Measurements from ENCODE around the gene MGLL. TPM values are rescaled to one million over a fixed set of nuclear protein-coding genes. Genes with fewer than 3 reads are reported as not detected.

MGLL gene
- total and polyA plus RNA-seq, 2 donors (not counting 1 experiment from before 2014, with no cell fraction given) = 1.7 to 6.9 TPM

DNA sequence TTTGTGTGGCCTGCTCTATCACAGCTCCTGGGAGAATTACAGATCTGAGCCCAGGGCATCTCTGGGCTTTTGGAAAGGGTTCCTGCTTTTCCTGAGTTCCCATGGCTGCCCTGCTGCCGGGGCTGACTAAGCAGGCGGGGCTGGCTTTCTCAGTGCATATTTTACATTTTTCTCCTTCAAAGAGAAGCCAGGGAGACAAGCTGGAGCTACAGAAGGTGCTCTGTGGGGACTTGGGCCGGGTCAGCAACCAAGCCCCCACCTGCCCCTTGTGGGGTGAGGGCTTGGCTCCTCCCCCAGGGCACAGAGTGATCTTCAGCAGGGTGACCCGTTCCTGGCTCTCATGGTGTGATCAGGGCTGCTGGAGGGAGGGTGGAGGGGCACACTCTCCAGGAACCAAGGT is 132.2 kb downstream of the MGLL start:
- H3K27me3 Mint-ChIP-seq = no peaks in the 10 kb centered on the region
- H3K4me3 ChIP-seq (ENCODE audit: control extremely low read depth in 1 of 5, extremely low read depth in 1 of 5, insufficient read depth in 1 of 5, low read depth in 2 of 5, low read length in 4 of 5) = no peak overlapping the region
- H3K27me3 ChIP-seq (replicated peaks in 1 of 4; ENCODE audit: control extremely low read depth in 1 of 4, control insufficient read depth in 3 of 4, insufficient read depth in 4 of 4, low read length in 3 of 4) = peaks cover 0 to 6% (median 1%) of the 10 kb centered on the region in 4 experiments
- no peaks in the 10 kb centered on the region for H3K9me3 Mint-ChIP-seq (ENCODE audit: insufficient read depth)
- peaks cover 22% of the 10 kb centered on the region for H3K4me1 Mint-ChIP-seq
- H4K20me1 ChIP-seq (ENCODE audit: control insufficient read depth, insufficient read depth, low read length, poor library complexity, severe bottlenecking) = no peaks in the 10 kb centered on the region
- POLR2A ChIA-PET = no interaction called here
- no peak overlapping the region for H2AFZ ChIP-seq (ENCODE audit: insufficient read depth, low read depth, low read length, poor library complexity, severe bottlenecking)
- H3K36me3 ChIP-seq (replicated peaks in 1 of 2; ENCODE audit: control extremely low read depth in 1 of 2, control insufficient read depth in 1 of 2, extremely low read depth in 1 of 2, insufficient read depth in 2 of 2, low read length in 1 of 2) = no peaks in the 10 kb centered on the region
- no peak overlapping the region for H3K27ac Mint-ChIP-seq
- intact Hi-C loops (cut with micrococcal nuclease) = loop anchor here (10.0 kb wide), 2 partner anchors 65 to 1215 kb away; partner anchors contain the start of gene ZXDC
- H3K4me1 ChIP-seq (ENCODE audit: control insufficient read depth in 2 of 2, insufficient read depth in 2 of 2, low read length in 2 of 2) = peaks cover 6 to 13% of the 10 kb centered on the region in 2 donors
- no peak overlapping the region for H3K4me2 ChIP-seq (replicated peaks; ENCODE audit: low read depth, low read length, poor library complexity, severe bottlenecking)
- DNase-seq (no peak), ATAC-seq (ENCODE audit: low read depth) (no peak)
- no peaks in the 10 kb centered on the region for H3K9me3 ChIP-seq (ENCODE audit: control extremely low read depth in 1 of 3, control insufficient read depth in 2 of 3, insufficient read depth in 1 of 3, low read length in 2 of 3)
- CTCF ChIA-PET = interaction anchor here (1.8 kb wide), 1 partner anchor 11 kb away, joined by 4 read pairs; no protein-coding TSS in a partner anchor
- no peak overlapping the region for H3K27ac ChIP-seq (ENCODE audit: low read length in 2 of 2)
- no peak overlapping the region for H3K4me3 Mint-ChIP-seq
- TF ChIP-seq, protein P1, sequence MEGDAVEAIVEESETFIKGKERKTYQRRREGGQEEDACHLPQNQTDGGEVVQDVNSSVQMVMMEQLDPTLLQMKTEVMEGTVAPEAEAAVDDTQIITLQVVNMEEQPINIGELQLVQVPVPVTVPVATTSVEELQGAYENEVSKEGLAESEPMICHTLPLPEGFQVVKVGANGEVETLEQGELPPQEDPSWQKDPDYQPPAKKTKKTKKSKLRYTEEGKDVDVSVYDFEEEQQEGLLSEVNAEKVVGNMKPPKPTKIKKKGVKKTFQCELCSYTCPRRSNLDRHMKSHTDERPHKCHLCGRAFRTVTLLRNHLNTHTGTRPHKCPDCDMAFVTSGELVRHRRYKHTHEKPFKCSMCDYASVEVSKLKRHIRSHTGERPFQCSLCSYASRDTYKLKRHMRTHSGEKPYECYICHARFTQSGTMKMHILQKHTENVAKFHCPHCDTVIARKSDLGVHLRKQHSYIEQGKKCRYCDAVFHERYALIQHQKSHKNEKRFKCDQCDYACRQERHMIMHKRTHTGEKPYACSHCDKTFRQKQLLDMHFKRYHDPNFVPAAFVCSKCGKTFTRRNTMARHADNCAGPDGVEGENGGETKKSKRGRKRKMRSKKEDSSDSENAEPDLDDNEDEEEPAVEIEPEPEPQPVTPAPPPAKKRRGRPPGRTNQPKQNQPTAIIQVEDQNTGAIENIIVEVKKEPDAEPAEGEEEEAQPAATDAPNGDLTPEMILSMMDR (IDR thresholded peaks at IDR 0.05) = no peak
- TF ChIP-seq EZH2 (IDR thresholded peaks at IDR 0.05; ENCODE audit: borderline replicate concordance, insufficient read depth, low read depth, low read length, poor library complexity, severe bottlenecking) = no peak
- no peak overlapping the region for H3K9ac ChIP-seq (ENCODE audit: low read length)
- 94% methylated on average over 3 of the region's 4 CpGs for WGBS (ENCODE audit: insufficient coverage)
- H3K79me2 ChIP-seq (ENCODE audit: control insufficient read depth, insufficient read depth, low read length) = no peaks in the 10 kb centered on the region

DNA sequence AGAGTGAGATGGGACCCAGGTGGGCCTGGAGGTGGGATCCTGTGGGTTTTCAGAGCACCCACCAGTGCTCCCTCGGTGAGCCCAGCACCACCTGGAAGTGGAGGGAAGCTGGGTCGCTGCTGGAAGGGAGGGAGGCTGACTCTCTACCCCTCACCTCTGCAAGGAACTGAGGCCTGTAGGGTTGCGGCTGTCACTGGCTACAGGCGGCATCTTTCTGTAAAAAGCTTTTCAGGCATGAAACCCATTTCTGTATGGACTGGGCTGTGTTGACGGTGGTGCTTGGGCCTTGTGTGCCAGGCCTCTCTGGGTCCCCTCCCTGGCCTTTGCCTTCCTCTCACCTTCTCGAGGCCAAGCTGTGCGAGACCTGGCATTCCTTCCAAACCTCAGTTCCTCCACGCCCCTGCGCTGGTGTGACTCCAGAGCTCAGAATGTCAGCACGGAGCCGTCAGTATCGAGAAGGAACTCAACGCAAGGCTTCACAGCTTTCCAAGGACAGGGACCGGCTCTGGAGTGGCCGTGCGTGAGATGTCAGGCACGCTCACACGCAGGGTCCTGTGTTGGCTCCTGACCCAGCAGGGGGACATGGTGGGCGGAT is 133.0 kb downstream of the MGLL start:
- H3K4me3 ChIP-seq (ENCODE audit: control extremely low read depth in 1 of 5, extremely low read depth in 1 of 5, insufficient read depth in 1 of 5, low read depth in 2 of 5, low read length in 4 of 5) = no peak overlapping the region
- POLR2A ChIA-PET = no interaction called here
- intact Hi-C loops (cut with micrococcal nuclease) = no loop called here
- ATAC-seq (ENCODE audit: low read depth) (no peak), DNase-seq (no peak)
- no peak overlapping the region for H2AFZ ChIP-seq (ENCODE audit: insufficient read depth, low read depth, low read length, poor library complexity, severe bottlenecking)
- H3K79me2 ChIP-seq (ENCODE audit: control insufficient read depth, insufficient read depth, low read length) = no peaks in the 10 kb centered on the region
- H3K27me3 ChIP-seq (replicated peaks in 1 of 4; ENCODE audit: control extremely low read depth in 1 of 4, control insufficient read depth in 3 of 4, insufficient read depth in 4 of 4, low read length in 3 of 4) = peaks cover 0 to 6% (median 1%) of the 10 kb centered on the region in 4 experiments
- no peak overlapping the region for H3K27ac Mint-ChIP-seq
- no peak overlapping the region for H3K27ac ChIP-seq (ENCODE audit: low read length in 2 of 2)
- WGBS (ENCODE audit: insufficient coverage) = over 99% methylated on average over 15 of the region's 19 CpGs
- H4K20me1 ChIP-seq (ENCODE audit: control insufficient read depth, insufficient read depth, low read length, poor library complexity, severe bottlenecking) = no peaks in the 10 kb centered on the region
- peaks cover 6 to 13% of the 10 kb centered on the region in 2 donors for H3K4me1 ChIP-seq (ENCODE audit: control insufficient read depth in 2 of 2, insufficient read depth in 2 of 2, low read length in 2 of 2)
- CTCF ChIA-PET = interaction anchor here (1.0 to 1.8 kb wide), 2 partner anchors 10 to 282 kb away, joined by 3 to 4 read pairs; no protein-coding TSS in a partner anchor
- no peak overlapping the region for H3K4me2 ChIP-seq (replicated peaks; ENCODE audit: low read depth, low read length, poor library complexity, severe bottlenecking)
- TF ChIP-seq, protein P1 (IDR thresholded peaks at IDR 0.05) = no peak
- no peak for TF ChIP-seq EZH2 (IDR thresholded peaks at IDR 0.05; ENCODE audit: borderline replicate concordance, insufficient read depth, low read depth, low read length, poor library complexity, severe bottlenecking)
- no peaks in the 10 kb centered on the region for H3K27me3 Mint-ChIP-seq
- peaks cover 22% of the 10 kb centered on the region for H3K4me1 Mint-ChIP-seq
- no peaks in the 10 kb centered on the region for H3K9me3 ChIP-seq (ENCODE audit: control extremely low read depth in 1 of 3, control insufficient read depth in 2 of 3, insufficient read depth in 1 of 3, low read length in 2 of 3)
- no peak overlapping the region for H3K9ac ChIP-seq (ENCODE audit: low read length)
- H3K4me3 Mint-ChIP-seq = no peak overlapping the region
- H3K9me3 Mint-ChIP-seq (ENCODE audit: insufficient read depth) = no peaks in the 10 kb centered on the region
- H3K36me3 ChIP-seq (replicated peaks in 1 of 2; ENCODE audit: control extremely low read depth in 1 of 2, control insufficient read depth in 1 of 2, extremely low read depth in 1 of 2, insufficient read depth in 2 of 2, low read length in 1 of 2) = no peaks in the 10 kb centered on the region
